ENCODE measurements around the gene ID2.

ID2 gene

GRCh38 chr2:8669157-8669817 is 12.6 kb upstream of the ID2 start (continued):
- TF ChIP-seq SALL2 (tag by site-specific recombination; IDR thresholded peaks at IDR 0.05; ENCODE audit: borderline replicate concordance) = no peak
- no peak for TF ChIP-seq ZNF473 (tag by site-specific recombination; IDR thresholded peaks at IDR 0.05)
- TF ChIP-seq ZFP41 (tag by site-specific recombination; IDR thresholded peaks at IDR 0.05; ENCODE audit: borderline replicate concordance) = no peak

DNA sequence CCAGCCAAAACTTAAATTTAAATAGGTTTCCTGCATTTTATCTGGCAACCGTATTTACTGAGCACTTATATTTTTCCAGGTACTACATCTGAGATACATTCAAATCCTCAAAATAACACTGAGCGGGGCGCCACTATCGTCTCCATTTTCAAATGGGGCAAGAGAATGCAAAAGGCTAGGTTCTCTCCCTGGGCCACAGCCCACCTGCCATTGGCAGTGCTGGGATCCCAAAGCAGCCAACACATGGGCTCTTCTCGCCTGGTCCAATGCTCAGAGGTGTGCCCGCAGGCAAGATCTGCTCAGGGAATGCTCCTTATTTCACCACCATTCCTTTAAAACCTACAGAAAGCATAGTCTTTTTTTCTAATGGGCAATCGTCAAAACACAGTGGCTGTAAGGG is 11.3 kb upstream of the ID2 start:
- POLR2A ChIA-PET = interaction anchor here (2.1 kb wide), 1 partner anchor 11 kb away, joined by 13 read pairs; the partner anchor contains the start of gene ID2

GRCh38 chr2:8671176-8671575 is 10.7 kb upstream of the ID2 start:
- no peak overlapping the region for H3K27ac ChIP-seq (ENCODE audit: extremely low read depth, low read depth, low read length)
- ChIA-PET CTCF (no interaction called here), POLR2A (interaction anchor here (2.1 kb wide), 1 partner anchor 10 kb away, joined by 13 read pairs; the partner anchor contains the start of gene ID2)
- H3K4me1 ChIP-seq (ENCODE audit: control insufficient read depth, insufficient read depth, low read length) = no peaks in the 10 kb centered on the region
- H3K36me3 ChIP-seq (ENCODE audit: control insufficient read depth in 2 of 2, insufficient read depth in 1 of 2, low read length in 2 of 2) = no peaks in the 10 kb centered on the region
- H3K9me3 ChIP-seq (ENCODE audit: control insufficient read depth, insufficient read depth, low read depth, low read length) = no peaks in the 10 kb centered on the region
- no peak overlapping the region for H3K4me3 ChIP-seq (ENCODE audit: low read depth, low read length)
- no peak for TF ChIP-seq SCRT1 (tag by site-specific recombination; IDR thresholded peaks at IDR 0.05; ENCODE audit: borderline replicate concordance)
- TF ChIP-seq ZFHX2 (tag by site-specific recombination; conservative IDR thresholded peaks at IDR 0.05) = no peak
- TF ChIP-seq, protein P1, sequence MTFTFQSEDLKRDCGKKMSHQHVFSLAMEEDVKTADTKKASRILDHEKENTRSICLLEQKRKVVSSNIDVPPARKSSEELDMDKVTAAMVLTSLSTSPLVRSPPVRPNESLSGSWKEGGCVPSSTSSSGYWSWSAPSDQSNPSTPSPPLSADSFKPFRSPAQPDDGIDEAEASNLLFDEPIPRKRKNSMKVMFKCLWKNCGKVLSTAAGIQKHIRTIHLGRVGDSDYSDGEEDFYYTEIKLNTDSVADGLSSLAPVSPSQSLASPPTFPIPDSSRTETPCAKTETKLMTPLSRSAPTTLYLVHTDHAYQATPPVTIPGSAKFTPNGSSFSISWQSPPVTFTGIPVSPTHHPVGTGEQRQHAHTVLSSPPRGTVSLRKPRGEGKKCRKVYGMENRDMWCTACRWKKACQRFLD (tag by site-specific recombination; IDR thresholded peaks at IDR 0.05) = no peak
- no peak for TF ChIP-seq SP3 (tag by site-specific recombination; IDR thresholded peaks at IDR 0.05)
- TF ChIP-seq KLF10 (tag by site-specific recombination; IDR thresholded peaks at IDR 0.05) = no peak
- TF ChIP-seq SP7 (tag by site-specific recombination; IDR thresholded peaks at IDR 0.05) = no peak
- TF ChIP-seq ZNF610 (tag by site-specific recombination; IDR thresholded peaks at IDR 0.05; ENCODE audit: borderline replicate concordance) = no peak
- no peak for TF ChIP-seq ZNF223 (tag by site-specific recombination; IDR thresholded peaks at IDR 0.05)
- TF ChIP-seq ZNF654 (tag by site-specific recombination; IDR thresholded peaks at IDR 0.05; ENCODE audit: low read depth) = no peak
- no peak for TF ChIP-seq ZNF274 (IDR thresholded peaks at IDR 0.05; ENCODE audit: low read length)
- no peak for TF ChIP-seq ZNF274 (tag by site-specific recombination; IDR thresholded peaks at IDR 0.05; ENCODE audit: borderline replicate concordance)
- TF ChIP-seq ZNF707 (tag by site-specific recombination; IDR thresholded peaks at IDR 0.05) = no peak
- TF ChIP-seq ZNF324 (tag by site-specific recombination; IDR thresholded peaks at IDR 0.05) = no peak
- no peak for TF ChIP-seq ZNF132 (tag by site-specific recombination; IDR thresholded peaks at IDR 0.05; ENCODE audit: borderline replicate concordance)
- no peak for TF ChIP-seq ZNF155 (tag by site-specific recombination; IDR thresholded peaks at IDR 0.05)
- no peak for TF ChIP-seq ZNF302 (tag by site-specific recombination; IDR thresholded peaks at IDR 0.05; ENCODE audit: low read depth)
- TF ChIP-seq, protein P2, sequence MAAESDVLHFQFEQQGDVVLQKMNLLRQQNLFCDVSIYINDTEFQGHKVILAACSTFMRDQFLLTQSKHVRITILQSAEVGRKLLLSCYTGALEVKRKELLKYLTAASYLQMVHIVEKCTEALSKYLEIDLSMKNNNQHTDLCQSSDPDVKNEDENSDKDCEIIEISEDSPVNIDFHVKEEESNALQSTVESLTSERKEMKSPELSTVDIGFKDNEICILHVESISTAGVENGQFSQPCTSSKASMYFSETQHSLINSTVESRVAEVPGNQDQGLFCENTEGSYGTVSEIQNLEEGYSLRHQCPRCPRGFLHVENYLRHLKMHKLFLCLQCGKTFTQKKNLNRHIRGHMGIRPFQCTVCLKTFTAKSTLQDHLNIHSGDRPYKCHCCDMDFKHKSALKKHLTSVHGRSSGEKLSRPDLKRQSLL (tag by site-specific recombination; IDR thresholded peaks at IDR 0.05) = no peak
- TF ChIP-seq, protein P3, sequence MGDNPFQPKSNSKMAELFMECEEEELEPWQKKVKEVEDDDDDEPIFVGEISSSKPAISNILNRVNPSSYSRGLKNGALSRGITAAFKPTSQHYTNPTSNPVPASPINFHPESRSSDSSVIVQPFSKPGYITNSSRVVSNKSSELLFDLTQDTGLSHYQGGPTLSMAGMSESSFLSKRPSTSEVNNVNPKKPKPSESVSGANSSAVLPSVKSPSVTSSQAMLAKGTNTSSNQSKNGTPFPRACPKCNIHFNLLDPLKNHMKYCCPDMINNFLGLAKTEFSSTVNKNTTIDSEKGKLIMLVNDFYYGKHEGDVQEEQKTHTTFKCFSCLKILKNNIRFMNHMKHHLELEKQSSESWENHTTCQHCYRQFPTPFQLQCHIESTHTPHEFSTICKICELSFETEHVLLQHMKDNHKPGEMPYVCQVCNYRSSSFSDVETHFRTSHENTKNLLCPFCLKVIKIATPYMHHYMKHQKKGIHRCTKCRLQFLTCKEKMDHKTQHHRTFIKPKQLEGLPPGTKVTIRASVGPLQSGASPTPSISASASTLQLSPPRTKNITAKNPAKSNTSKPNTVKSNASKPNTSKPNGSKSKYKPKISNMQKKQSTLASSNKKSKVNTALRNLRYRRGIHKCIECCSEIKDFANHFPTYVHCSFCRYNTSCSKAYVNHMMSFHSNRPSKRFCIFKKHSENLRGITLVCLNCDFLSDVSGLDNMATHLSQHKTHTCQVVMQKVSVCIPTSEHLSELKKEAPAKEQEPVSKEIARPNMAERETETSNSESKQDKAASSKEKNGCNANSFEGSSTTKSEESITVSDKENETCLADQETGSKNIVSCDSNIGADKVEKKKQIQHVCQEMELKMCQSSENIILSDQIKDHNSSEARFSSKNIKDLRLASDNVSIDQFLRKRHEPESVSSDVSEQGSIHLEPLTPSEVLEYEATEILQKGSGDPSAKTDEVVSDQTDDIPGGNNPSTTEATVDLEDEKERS (tag by site-specific recombination; IDR thresholded peaks at IDR 0.05) = no peak

More for the DNA sequence above, 11.3 kb upstream of the ID2 start:
- CTCF ChIA-PET = no interaction called here
- Histone ChIP-seq H3K4me1 (ENCODE audit: control insufficient read depth, insufficient read depth, low read length) (no peaks in the 10 kb centered on the region), H3K36me3 (ENCODE audit: control insufficient read depth in 2 of 2, insufficient read depth in 1 of 2, low read length in 2 of 2) (no peaks in the 10 kb centered on the region), H3K27ac (ENCODE audit: extremely low read depth, low read depth, low read length) (no peak overlapping the region), H3K4me3 (ENCODE audit: low read depth, low read length) (no peak overlapping the region), H3K9me3 (ENCODE audit: control insufficient read depth, insufficient read depth, low read depth, low read length) (no peaks in the 10 kb centered on the region)
- no peak for TF ChIP-seq ZNF654 (tag by site-specific recombination; IDR thresholded peaks at IDR 0.05; ENCODE audit: low read depth)
- no peak for TF ChIP-seq ZNF571 (tag by site-specific recombination; IDR thresholded peaks at IDR 0.05)
- TF ChIP-seq ZNF416 (tag by site-specific recombination; IDR thresholded peaks at IDR 0.05) = no peak
- no peak for TF ChIP-seq GLIS1 (tag by site-specific recombination; IDR thresholded peaks at IDR 0.05)
- no peak for TF ChIP-seq OVOL3 (tag by site-specific recombination; IDR thresholded peaks at IDR 0.05)
- no peak for TF ChIP-seq ZNF184 (tag by site-specific recombination; IDR thresholded peaks at IDR 0.05)
- TF ChIP-seq FEZF1 (tag by site-specific recombination; IDR thresholded peaks at IDR 0.05) = no peak
- no peak for TF ChIP-seq ZNF324 (tag by site-specific recombination; IDR thresholded peaks at IDR 0.05)
- no peak for TF ChIP-seq ZNF626 (tag by site-specific recombination; IDR thresholded peaks at IDR 0.05)
- TF ChIP-seq, protein P4, sequence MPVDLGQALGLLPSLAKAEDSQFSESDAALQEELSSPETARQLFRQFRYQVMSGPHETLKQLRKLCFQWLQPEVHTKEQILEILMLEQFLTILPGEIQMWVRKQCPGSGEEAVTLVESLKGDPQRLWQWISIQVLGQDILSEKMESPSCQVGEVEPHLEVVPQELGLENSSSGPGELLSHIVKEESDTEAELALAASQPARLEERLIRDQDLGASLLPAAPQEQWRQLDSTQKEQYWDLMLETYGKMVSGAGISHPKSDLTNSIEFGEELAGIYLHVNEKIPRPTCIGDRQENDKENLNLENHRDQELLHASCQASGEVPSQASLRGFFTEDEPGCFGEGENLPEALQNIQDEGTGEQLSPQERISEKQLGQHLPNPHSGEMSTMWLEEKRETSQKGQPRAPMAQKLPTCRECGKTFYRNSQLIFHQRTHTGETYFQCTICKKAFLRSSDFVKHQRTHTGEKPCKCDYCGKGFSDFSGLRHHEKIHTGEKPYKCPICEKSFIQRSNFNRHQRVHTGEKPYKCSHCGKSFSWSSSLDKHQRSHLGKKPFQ (tag by site-specific recombination; IDR thresholded peaks at IDR 0.05) = no peak
- no peak for TF ChIP-seq ZNF843 (tag by site-specific recombination; IDR thresholded peaks at IDR 0.05)
- TF ChIP-seq ZNF701 (tag by site-specific recombination; IDR thresholded peaks at IDR 0.05) = no peak
- no peak for TF ChIP-seq ZIC2 (tag by site-specific recombination; IDR thresholded peaks at IDR 0.05)
- TF ChIP-seq ZNF76 (tag by site-specific recombination; IDR thresholded peaks at IDR 0.05; ENCODE audit: borderline replicate concordance, low read depth) = no peak
- no peak for TF ChIP-seq ZNF266 (tag by site-specific recombination; IDR thresholded peaks at IDR 0.05; ENCODE audit: low read depth)
